Activated CD4-positive, CD25-positive, alpha-beta regulatory T cell treated with anti-CD3 and anti-CD28 coated beads, Interleukin-2, amount 50 U/mL, for 16 hours (primary cell): ENCODE results near the gene CRTC1.

Source experiments
- DNase-seq: peaks from one replicate; pipeline ENCODE4 v3.0.0-alpha.2; 2020; ENCODE audit warnings: low read depth, low spot score

The CRTC1 gene

DNA sequence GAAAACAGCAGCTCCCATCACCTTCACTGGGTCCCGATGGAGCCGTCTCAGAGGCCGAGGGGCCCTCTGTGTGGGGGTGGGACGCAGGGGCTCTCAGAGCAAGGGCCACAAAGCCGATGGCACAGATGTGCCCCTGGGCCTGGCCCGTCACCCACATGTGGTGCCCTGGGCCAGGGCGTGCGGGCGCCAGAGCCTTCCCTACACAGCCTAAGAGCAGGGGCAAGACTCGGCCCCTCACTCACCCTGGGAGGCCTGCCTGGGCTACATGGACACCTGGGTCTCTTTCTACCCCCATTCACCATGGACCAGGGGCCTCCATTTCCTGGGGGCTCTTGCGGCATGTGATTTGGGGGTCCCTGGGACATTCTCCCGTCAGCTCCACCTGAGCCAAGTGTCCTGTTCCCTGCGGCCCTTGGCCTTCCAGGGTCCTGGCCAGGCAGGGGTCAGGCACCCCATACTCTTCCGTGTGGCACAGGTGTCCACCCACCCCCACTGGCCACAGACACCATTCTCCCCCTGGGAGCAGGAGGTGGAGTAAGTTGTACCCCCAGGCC is 97.6 kb downstream of the CRTC1 start:
- DNase-seq: no peak

DNA sequence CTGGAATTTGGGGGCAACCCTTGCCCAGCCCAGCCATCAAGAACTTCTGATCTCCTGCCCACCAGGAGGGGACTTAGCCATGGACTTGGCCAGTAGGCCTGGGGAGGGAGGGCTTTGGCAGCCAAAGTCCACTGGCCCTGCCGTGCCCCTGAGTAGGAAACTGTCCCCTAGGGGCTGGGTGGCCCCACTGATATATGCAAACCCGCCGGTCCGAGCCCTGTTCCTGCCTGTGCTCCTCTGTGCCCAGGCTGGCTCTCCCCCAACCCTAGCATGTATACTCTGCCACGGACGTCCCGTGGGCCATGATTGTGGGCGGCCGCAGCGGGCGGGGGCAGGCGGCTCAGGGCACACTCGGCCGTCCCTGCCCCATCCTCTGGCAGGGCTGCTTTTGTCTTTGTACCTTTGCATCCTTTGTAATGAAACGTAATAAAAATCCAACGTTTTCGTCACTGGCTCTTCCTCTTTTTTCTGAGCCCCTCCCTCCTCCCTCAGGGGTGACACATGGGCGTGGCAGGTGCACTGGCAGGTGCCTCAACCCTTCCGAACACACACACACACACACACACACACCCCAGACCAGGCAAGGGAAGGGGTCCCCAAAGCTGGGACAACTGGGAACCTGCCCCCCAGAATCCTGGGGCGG is 98.5 kb downstream of the CRTC1 start:
- DNase-seq: no peak

DNA sequence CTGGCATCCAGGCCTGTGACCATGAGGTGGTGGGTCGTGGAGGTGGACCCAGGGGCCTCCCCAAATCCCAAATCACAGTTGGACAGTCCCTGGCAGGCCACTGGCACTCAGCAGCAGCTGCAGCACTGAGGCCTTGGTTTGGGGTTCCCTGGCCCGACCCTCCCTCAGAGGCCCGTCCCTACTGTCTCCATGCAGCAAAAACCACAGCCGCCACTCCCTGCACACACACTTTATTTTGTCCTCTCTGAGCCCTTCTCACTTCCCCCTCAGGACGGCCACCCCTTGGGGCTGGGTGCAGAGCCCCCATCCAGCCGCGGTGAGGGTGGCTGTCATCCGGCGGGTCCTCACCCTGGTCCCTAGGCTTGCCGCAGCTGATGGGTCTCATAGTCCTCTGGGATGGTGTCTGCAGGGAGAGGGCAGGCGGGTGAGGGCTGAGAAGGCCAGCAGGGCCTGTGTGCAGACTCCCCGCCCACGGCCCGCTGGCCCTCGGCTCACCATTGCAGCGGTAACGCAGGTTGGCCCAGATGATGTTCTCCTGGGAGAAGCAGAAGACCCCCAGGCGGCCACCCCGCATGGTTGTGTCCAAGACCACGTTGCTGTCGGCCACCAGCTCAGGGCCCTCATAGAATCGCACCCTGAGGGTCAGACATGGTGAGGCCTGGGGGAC is 99.2 kb downstream of the CRTC1 start:
- no peak for DNase-seq

DNA sequence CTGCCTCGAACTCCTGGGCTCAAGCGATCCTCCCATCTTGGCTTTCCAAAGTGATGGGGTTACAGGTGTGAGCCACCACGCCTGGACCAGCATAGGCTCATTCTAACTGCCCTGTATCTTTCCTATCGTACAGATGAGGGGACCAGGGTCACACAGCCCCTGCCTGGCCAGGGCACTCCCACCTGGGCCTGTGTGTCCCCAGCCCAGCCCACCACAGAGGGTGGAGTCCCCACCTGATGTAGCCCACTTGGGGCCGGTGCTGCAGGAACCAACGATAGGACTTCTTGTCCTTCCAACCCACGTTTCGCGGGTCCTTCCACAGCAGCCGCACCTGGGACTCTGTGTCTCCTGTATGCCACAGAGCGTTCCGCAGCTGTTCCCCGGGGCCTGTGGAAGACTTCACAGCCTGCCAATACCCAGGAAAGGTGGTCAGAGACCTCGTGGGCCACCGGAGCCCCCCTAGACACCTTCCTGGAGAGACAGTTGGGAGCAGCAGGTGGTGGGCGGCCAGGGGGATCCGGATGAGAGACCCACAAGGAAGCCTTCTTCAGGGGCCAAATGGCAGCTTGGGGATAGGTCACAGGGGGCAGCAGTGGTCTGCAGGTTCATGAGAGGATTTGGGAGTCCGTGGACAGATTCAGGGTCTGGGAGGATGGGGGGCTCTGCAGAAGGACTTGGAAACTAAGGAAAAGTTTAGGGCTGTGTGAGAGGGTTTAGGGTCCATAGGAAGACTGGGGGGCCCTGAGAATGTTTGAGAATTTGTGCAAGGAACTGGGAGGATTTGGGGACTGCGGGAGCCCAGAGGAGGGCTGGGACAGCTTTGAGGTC is 100.7 kb downstream of the CRTC1 start:
- no peak for DNase-seq

DNA sequence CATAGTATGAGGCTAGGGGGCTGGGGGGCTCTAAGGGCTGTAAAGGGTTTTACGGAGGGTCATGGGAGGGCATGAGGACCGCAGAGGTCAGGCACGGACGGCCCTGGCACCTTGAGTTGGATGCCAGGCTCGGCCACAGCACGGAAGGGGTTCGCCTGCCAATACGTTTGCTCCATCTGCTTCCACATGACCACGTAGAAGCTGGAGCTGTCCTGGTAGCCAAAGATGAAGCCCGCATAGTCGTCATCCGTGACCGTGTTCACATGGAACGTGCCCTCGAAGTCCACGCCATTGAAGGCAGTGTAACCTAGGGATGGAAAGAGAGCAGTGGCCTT is 101.3 kb downstream of the CRTC1 start:
- DNase-seq: no peak

DNA sequence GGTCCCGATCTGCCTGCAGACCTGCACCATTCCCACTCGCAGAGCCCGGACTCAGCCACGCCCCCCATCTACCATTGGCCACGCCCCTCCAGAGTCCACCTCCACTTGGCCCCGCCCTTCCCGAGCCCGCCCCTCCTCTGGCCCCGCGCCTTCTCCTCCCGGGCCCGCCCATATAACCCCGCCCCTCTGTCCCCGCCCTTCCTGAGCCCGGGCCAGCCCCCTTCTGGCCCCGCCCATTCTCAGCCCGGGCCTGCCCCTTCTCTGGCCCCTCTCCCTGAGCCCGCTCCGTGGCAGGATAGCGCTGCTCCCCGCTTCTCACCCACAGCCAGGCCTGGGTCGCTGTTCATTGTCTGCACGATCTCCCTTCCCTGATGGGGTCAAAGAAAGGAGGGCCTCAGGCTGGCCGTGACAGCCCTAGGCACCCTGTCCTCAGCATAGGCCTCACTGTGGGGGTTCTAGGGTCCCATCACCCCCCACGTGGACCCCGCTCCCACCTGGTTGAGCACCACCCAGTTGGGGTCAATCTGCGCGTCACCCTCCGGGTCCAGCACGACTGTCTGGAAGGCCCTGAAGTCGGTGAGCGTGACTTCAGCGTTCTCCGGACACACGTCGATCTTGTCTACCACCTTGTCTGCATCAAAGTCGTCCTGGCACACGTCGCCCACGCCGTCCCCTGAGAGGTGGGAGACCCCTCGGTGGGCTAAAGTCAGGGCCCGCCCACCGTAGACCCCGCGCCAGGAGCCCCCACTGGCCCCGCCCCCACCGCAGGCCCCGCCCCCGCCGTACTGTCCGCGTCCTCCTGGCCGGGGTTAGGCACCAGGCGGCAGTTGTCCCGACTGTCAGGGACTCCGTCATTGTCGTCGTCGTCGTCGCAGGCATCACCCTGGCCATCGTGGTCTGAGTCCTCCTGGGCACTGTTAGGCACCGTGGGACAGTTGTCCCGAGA is 102.0 kb downstream of the CRTC1 start:
- DNase-seq: peak; percentile 33

DNA sequence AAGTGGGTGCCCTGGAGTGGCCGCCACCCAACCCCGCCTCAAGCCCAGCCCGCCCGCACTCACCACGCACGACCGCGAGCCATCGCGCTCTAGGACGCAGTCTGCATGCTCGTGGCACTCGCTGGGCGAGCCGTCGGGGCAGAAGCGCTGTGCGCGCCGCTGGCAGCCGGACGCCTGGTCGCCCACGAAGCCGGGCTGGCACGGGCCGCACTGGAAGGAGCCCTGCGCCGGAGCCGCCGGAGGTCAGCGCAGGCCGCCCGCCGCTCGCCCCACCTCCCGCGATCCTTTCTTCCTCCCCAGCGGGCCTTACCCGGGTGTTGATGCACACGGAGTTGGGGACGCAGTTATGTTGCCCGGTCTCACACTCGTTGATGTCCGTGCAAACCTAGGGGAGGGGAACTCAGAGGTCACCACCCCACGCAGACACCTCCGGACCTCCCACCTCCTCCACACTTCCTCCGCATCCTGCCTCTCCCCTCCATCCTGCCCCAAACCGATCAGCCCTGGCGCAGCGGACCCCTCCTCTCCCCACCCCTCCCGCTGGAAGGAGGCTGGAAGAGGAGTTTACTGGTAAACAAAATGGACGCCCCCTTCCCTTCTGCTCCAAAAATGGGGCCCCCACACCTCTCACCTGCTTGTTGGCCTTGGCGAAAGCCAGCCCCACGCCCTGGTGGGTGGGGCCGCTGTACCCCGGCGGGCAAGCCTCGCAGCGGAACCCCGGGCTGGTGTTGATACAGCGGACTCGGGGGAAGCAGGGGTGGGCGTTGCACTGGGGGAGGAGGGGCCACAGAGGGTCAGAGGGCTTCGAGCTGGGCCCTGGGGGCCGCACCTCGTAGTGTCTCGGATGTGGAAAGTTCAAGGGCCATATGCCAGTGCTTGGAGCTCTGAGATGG is 105.3 kb downstream of the CRTC1 start:
- no peak for DNase-seq

DNA sequence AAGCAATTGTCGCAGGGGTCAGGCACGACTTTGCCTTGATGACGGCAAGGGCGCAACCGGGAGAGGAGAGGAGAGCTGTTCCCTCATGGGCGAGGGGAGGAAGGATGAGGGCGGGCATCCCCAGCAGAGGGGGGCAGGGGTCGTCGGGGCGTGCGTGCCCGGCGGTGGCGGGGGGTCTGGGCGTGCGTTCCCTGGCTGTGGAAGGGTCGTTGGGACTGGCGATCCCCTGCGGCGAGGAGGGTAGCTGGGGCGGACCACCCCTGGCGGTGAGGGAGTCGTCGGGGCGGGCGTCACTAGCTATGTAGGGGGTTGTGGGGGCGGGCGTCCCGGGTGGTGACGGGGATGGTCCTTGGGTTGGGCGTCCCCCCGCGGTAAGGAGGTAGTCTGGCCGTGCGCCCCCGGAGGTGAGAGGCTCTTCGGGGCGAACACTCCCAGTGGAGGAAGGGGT is 106.0 kb downstream of the CRTC1 start:
- no peak for DNase-seq

DNA sequence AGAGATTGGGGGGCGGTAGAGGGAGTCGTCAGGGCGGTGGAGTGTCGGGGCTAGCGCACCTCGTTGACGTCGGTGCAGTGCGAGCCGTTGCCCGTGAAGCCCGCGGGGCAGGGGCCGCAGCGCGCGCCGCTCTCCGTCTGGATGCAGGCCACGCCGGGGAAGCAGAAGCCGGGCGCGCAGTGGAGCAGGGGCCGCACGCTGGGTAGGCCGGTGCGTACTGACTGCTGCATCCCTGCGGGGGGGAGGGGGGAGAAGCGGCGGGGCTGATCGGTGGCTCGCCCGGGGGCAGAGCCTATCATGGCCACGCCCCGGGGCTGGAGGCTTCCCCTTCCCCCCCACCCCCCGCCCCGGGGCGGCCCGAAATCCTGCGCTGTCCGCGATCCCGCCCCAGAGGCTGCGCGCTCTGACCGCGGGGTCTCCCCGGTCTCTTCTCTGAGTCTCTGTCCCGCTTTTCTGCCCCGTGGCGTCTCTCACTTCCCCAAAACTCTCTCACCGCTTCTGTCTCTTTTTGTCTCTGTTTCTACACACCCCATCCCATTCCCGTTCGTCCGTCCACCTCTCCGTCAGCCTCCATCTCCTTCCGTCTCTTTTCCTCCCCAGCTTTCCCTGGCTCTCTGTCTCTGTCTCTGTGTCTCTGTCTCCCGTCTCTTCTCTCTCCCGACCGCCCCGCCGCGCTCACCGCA is 106.5 kb downstream of the CRTC1 start:
- DNase-seq: no peak

DNA sequence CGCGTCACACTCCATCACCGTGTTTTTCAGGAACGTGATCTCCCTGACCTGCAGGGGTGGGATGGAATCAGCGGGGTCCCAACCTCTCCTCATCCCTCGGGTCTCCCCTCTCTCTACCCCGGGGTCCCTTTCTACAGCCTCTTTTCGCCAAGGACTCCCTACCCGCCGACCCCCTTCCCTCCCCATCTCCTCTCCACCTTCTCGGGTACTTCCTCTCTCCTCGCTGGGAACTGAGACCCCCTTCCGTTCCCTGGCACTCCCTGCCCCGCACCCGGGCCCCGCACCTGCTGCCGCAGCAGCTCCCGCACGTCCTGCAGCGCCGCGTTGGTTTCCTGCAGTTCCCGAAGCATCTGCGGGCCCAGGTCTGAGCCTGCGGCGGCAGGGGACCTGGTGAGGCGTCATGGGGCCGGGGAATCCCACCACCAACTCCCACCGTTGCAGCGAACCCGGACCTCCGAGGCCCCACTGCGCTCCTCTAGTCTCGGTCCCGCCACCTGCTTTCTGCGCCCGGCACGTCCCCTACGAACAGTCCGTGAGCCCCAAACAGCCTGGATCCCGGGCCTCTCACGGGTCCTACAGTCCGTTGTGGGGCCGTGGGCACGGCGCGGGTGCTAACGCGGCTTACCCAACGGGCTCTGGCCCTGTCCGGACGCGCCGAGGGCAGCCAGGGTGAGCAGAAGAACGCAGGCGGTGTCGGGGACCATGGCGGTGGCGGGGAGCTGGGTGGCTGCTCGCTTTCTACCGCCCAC is 107.3 kb downstream of the CRTC1 start, which contains the start of gene COMP:
Gene COMP, minus strand, starts transcription at position 740 of the 749 bp plus-strand sequence. Its CDS starts 36 bp downstream, at position 704.
- DNase-seq: no peak

DNA sequence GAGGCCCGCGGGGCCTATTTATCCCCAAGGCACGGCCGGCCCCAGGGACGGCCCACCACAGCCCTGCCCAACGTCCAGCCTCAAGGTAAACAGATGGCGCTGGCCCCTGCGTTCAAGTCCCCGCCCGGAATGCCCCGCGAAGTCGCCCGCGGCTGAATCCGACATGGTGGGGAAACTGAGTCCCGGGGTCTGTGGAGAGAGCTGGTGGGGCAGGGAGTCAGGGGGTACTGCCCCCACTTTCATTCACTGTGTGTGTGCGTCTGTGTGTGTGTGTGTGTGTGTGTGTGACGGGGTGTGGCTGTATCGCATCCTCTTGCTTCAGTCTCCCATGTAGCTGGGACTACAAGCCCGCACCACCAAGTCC is 107.8 kb downstream of the CRTC1 start:
- no peak for DNase-seq

DNA sequence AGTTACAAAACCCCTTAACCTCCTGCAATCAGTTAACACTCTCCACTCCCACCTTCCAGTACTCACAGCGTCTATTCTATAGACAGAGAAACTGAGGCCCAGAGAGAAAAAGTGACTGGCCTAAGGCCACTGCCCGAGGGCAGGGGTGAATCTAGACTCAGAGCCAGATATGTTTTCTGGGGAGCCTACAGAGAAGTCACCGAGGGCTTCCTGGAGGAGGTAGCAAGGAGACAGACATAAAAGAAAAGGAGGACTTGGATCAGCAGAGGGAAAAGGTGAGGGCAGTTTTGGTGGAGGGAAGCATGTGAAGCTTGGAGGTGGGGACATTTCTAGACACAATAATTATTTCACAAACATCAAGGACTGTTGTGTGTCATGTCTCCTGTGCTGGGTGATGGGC is 109.2 kb downstream of the CRTC1 start:
- no peak for DNase-seq

DNA sequence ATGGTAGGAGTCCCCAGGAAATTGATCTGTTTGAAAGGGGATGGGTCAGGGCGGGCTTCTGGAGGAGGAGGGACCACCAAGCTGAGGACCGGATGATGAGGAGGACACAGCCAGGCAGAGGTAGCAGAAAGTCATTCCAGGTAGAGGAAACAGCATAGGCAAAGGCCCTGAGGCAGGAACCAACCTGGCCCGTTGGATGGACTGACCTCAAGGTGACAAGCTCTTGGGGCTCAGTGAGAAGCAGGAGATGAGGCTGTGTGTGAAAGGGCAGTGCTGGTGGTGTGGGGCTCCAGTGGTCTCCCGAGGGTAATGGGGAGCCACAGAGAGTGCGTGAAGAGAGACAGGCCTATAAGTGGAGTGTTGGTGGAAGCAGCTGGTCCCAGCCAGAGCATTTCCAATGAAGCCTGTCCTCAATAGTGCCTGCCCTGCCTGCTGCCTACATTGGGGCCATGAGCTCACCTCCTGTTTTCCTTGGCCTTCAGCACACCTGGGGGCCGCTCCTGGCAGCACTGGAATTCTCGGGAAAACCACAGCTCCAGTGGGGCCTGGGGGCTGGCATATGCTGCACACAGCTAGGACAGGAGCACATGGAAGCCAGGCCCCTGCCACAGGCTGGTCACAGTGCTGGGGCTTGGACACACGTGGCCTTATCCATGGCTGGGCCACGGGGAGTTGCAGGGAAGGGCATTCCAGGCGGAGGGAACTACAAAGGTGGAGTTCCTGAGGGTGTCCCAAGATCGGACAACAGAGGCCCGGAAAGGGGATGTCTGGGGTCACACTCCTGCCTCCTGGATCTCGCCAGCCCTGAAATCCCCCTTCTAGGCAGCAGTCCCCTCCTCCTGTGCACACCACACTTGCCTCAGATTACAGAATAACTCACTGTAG is 109.9 kb downstream of the CRTC1 start:
- no peak for DNase-seq

DNA sequence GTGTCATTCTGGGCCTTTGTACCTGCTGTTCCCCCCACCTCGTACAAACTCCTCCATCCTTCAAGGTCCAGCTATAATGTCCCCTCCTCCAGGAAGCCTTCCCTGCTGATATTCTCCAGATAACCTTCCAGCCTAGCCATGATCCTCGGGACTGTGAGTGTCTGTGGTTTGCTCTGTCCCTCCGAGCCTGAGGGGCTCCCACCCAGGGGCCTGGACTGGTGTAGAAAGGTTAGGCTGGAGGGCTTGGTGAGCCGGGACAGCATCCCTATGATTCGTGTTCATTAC is 110.5 kb downstream of the CRTC1 start:
- DNase-seq: no peak

DNA sequence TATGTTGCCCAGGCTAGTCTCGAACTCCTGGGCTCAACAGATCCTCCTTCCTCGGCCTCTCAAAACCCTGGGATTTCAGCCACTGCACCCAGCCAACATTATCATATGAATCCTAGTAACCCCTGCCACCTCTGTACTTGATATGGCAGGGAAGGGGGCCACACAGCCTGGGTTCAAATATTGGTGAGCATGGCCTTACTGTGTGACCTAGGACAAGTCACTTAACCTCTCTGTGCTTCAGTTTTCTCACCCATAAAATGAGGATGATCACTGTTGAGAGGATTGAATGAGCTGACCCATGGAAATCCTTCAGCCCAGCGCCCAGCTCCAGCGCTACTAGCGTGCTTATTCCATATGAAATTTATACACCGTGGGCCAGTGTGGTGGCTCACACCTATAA is 111.2 kb downstream of the CRTC1 start:
- no peak for DNase-seq

DNA sequence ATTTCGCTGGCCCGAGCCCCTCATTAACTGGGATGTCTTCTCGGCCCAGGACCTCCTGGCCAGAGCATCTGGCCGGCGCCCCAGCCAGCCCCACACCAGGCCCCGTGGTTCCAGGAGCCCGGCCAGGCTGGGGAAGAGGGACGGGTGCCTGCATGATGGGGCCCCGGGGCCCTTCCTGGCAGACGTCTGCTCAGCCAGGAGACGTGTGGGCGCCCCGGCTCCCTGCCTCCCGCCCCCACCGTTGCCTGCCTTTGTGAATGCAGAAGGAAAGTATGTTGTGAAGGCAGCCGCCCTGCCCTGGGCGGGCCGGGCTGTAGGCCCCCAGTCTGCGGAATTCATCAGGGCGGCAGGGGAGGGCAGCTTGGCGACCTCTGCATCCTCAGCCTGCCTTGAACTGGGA is 112.1 kb downstream of the CRTC1 start:
- DNase-seq: no peak

DNA sequence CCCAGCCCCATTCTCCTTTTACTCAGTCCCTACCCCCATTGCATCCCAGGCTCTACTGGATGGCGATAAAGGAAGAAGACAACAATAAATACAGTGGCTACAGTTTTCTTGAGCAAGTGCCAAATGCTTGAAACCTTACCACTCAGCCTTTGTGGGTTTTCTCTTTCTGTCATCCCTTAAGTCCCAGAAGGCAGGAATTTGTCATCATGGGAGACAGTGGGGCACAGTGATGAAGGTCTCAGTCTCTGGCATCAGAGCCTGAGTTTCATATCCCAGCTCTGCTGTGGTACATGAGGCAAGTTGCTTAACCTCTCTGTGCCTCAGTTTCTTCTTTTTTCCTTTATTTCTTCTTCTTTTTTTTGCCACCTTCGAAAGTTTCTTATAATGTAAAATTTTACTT is 112.8 kb downstream of the CRTC1 start:
- DNase-seq: no peak
